AG08396 (cell line): Measurements from ENCODE around the gene DOK5.
A peak's percentile ranks its signal among the peaks of the same experiment; 100 is the strongest.

Source experiments
- DNase-seq: peaks from one replicate; pipeline ENCODE4 v3.0.0; 2012; ENCODE audit warnings: low spot score, mixed read lengths

The DOK5 gene

DNA sequence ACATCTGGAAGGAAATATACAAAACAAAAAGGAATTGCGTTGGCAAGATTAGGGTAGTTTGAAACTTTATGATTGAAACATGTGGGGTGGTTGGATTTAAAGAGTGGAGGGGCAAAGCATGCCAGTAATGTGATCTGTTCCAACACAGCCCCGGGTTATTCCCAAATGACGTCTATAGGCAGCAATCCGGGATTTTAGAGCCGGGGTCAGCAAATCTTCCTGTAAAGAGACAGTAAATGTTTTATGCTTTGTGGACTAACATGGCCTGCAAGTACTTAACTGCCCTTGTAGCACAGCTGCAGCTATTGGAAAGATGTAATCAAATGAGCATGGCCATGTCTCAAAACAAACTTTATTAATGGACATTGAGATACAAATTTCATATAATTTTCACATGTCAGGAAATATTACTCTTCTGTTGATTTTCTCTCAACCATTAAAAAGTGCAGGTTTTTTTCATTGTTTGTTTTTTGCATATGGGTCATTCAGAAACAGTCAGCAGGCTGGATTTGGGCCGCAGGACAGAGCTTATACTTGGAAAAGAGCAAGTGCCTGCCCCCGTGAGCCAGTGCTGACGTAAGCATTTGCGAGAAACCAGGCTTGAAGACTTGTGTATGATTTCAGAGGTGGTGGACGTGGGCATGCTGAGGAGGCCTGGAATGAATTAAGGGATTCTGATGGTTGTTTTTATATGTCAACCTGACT lies 136.5 kb downstream of the DOK5 start:
- no peak for DNase-seq

DNA sequence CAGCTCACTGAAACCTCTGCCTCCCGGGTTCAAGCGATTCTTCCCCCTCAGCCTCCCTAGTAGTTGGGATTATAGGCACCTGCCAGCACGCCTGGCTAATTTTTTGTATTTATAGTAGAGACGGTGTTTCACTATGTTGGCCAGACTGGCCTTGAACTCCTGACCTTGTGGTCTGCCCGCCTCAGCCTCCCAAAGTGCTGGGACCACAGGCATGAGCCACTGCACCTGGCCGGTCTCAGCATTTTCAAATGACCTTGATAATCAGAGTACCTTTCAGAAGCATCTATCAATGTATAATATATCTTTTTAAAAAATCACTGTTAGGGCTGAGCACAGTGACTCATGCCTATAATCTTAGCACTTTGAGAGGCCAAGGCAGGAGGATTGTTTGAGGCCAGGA lies 143.0 kb downstream of the DOK5 start:
- DNase-seq, result no peak

DNA sequence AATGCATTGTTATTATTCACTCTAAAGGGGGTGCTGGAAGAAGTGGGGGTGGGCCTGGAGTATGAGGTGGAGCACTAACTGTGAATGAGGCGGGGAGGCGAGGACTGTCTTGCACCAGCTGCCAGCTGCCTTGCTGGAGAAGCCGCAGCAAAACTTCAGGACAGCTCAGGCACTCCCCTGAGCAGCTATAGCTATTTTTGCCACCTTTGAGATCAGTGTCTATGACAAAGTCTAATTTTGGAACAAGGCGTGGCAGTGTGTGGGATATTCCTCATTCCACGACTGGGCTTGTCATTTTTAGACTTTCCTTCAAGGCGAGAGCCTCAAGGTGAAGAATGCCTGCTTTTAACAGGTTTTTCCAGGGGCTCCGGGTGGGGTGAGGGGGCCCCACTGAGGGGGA lies 143.8 kb downstream of the DOK5 start:
- no peak for DNase-seq

DNA sequence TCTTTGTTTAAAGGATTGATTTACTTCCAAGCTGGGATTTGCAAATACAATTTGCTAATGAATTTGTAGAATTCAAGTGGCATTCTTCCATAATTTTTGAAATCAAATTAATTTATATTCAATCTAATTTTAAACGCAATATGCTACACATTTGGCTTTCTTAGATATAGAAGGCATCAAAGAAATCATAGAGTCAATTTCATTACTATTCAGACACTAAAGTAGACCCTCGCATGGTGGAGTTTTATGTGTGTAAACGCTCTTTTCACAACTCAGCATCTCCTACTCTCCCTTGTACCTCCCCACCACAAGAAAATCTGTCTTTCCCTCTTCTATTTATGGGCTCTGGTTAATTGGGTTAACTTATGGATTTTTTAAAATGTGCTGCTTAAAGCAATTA lies 144.3 kb downstream of the DOK5 start:
- DNase-seq, result no peak

DNA sequence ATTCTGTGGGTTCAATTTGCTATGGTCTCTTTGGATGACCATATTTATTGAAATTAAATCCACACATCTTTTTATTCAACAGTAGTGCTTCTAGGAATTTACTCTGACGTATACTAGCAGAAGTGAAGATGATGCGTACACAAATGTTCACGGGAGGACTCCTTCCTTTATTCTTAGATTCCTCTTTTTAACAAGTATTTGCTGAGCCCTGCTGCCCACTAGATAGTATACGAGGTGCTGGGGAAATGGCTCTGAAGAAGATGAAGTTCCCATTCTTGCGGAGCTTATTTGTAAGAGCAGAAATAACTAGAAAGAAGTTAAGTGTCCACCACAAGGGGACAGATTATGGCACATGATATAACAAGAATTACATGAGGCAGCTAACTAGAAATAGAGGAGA lies 145.2 kb downstream of the DOK5 start:
- no peak for DNase-seq

DNA sequence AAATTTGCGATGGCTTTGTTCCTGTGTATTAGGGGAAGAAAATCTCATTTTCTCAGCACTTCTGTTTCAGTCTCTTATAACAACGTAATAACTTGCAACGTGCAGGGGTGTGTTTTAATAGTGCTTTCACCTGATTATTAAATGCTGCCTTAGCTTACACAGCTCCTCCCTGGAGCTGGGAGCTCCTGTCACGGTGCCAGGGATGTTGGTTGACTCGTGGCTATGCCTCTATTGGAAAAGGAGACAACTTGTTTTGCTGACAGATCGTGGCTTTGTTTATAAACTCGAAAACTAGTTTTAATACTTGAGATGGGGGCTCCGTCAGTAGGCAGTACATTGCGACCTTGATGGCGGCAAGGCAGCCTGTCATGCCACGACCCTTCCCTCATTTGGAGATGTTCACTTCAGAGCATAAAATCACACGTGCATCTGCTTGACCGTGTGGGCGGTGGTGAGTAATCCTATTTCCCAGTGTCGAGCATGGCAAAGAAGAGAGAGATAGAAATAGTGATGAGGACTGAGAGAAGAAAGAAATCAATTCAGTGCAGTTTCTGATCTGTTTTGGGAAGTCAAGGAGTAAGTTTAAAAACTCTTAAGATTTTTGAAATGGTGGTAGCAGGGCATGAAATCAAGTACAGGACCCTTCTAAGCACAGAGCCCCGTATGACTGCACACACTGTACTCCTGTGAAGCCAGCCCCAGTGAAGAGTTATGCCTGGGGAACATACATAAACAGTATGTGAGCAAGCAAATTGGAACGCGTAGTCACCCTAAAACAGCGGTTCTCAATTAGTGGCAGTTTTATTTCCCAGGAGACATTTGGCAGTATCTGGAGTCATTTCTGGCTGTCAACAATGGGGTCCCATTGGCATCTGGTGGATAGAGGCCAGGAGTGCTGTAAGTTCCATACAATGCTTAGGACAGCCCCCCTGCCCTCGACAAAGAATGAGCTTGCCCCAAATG lies 147.2 kb downstream of the DOK5 start:
- DNase-seq, result no peak

DNA sequence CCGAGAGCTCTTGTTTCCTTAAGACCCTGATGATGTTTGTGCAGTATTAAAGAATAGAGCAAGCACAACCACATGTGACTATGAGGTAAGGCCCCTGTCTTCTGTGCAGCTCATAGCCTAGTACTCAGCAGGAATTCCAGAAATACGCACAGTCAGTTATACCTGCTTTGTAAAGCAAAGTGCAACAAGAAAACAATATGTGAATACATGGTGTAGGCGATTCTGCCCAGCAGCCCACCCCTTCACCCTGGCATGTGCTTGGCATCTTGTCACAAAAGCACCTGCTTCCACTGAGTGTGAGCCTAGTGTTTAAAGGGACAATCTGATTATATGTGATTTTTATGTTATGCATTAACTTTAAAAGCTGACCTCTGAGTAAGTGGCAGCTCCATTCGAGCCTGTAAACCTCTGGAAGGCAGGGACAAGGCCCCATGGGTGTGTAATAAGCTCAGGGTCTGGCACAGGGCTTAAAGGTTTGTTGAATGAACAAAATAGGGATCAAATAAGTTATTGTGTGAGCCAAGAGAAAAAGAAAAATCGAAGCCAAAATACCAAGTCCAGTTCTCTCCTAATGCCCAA lies 148.7 kb downstream of the DOK5 start:
- no peak for DNase-seq

DNA sequence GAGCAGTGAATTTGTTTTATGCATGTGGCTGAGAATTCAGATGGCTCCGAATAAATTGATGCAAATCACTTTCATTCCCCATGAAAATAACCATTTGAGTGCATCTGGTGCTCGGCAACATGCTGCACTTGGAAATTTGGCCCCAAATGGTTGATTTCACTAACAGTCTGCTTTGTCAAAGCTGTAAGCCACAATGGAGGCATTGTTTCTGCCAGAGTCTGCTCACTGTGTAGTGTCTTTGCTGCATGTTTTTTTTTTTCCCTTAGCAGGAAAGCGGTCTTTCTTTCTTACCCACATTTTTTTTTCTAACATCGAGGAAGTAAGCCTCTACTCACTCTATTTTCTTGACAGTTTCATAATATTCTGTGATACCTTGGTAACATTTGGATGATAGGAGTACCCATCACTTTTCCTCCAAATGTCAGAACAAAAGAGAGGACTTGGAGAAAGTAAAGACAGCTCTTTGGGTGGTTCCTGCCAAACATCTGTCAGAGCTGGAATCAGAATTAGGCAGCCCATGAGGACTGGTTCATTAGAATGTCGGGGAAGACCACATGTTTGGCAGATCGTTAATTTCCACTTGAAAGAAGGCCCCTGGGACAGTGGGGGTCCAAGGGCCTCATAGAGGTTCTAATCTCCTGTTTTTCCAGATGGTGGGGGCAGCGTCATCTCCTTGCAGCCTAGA lies 149.5 kb downstream of the DOK5 start:
- no peak for DNase-seq

DNA sequence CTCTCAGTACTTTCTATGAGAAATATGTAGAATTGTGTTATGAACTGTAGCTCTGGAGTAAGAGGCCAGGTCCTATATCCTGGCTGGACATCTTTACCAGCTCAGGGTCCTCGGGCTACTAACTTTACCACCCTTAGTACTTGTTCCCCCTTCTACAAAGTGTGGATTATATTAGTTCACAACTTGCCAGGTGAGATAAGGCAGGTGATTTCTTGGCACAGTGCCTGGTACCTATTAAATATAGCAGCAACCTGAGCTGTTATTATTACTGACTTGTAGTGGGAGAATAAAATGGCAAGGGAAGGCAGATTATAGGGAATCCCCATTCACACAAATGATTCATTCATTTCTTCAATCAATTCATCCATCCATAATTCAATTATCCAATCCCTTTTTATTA lies 150.1 kb downstream of the DOK5 start:
- no peak for DNase-seq

DNA sequence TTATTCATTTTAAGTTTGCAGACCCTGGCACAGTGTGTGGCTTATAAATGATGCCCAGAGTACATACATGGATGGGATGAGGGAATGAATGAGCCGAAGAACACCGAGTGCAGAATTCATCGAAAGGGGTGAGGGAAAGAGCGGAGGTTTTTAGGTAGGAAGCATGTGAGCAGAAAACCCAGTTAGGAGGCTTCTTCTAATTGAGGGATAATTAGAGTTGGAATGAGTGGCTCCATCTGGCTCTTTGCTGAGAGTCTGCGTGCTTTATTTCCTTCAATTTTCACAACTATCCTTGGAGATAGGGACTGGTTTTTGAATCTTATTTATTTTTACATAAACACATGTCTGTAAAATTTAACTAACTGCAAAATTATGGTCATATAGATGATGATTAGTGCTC lies 150.7 kb downstream of the DOK5 start:
- no peak for DNase-seq

DNA sequence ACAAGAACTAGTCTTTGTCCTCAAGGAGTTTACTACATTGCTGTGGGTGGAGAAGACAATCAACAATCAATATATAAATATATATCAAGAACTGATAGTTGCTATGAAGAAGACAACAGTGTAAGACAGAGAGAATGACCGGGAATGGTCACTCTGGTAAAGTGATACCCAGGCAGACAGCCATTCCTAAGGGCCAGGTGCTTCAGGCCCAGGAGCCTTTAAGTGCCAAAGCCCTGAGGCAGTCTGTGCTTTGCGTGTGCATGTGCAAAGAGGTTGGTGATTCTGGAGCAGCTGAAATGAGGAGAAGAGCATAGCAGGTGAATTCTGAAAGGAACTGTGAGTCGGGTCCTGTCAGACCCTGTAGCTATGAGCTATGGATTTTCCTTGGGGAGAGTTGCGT lies 154.2 kb downstream of the DOK5 start:
- DNase-seq, result no peak

DNA sequence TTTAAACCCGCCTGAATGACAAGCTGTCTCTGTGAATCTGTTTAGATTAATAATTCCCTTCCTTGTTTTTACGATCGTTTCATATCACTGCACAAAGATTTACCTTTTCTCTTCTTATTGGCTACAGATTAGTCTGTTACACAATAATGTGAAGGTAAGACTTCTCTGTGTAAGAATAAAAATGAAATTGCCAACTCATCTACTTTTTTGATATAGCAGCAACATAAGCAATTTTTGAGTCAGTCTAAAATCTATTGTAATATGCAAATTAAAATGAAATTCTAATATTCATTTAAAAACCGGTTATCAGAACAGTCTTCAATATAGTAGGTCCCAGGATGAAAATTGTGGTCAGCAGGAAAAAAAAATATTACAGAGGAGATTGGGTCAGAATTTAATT lies 155.2 kb downstream of the DOK5 start:
- no peak for DNase-seq

DNA sequence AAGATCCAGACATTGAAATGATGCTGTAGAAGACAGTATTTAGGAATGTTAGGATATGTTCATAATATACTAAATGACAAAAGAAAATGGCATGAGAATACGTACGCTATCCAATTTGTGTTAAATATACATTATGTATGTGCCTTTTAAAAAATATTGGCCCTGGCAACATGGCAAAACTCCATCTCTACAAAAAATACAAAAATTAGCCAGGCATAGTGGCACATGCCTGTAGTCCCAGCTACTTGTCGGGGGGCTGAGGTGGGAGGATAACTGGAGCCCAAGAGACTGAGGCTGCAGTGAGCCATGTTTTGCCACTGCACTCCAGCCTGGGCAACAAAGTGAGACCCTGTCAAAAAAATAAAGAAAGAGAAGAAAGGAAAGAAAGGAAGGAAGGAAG lies 155.7 kb downstream of the DOK5 start:
- DNase-seq, result no peak

DNA sequence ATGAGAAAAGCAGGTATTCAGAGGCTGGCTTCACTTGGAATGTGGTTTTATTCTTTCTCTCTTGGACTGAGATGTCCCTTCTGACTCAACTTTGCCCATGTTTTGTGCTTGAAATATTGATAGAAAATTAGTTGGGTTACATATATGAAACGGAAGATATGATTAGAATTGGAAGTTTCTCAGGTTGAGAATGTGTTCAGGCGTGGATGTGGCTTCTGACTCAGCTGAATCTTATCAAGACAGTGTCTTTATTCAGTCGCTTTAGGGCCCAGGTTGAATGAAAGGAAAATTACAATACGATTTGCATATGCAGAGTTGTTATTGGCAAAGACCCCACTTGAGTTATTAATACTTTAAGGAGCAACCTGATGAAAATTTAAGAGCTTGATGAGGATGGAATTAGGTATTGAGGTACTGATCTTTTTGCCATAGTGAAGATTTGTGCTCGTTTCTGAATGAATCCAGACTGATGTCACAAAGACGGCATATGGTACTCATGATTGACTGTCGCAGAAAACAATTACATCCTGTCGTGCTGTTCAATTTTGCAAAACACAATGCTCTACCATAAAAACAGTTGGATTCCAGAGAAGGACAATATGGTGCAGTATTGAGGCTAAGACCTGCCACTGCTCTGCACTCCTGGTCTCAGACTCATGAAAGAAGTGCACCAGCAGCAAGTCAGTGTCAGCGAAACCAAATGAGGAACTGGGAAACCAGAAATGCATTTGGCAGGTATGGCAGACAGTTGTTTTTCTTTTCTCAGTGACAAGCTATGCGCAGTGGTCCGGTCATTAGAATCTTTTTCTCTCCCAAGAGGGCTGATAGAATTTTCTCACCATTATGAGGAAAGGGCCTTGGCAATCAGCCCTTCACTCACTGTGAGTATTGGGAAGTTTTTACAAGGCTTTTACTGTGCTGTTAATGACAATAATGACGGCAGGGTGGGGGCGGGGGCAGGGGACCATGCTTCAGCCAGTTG lies 158.3 kb downstream of the DOK5 start:
- DNase-seq, result no peak

DNA sequence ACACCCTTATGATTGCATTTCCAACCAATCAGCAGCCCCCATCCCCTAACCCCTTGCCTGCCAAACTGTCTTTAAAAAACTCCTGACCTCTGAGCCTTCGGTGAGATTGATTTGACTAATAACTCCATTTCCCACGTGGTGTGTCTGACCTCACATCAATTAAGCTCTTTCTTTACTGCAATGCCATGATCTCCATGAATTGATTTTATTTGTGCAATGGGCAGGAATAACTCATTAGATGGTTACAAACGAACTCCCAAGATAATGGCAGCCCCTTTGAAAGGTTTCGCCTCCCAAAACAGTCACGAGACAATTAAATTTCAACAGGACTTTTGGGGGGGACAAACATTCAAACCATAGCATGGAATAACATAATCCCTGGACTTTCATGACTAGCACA lies 161.2 kb downstream of the DOK5 start:
- DNase-seq, result no peak

DNA sequence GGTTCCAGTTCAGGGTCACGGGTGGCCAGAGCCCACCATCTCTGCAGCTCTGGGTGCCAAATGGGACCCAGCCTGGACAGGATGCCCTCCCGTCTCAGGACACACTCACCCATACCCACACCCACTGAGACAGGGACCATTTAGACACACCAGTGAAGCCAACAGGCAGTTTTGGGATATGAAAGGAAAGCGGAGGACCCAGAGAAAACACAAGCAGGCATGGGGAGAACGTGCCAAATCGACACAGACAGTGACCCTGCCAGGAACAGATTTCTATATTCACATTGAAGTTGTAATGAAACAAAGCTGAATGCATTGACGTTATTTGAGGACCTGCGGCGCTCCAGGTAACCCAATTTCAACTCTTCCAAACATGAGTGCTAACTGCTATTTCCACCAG lies 164.5 kb downstream of the DOK5 start:
- no peak for DNase-seq

DNA sequence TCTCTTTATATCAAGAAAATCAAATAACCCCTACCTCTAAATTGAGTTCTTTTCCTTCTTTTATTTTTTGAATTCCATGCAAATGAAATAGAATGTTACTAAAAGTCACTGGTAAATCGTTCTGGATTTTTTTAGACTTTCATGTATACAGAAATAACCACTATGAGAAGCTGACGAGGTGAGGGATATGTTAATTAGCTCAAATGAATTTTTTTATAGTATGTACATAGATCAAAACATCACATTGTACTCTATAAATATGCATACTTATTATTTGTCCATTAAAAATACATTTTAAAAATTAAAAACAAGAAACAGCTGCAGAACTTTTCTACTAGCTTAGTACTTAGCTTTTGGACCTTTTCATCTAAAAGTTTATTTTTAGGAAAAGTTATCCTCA lies 165.4 kb downstream of the DOK5 start:
- DNase-seq, result no peak

DNA sequence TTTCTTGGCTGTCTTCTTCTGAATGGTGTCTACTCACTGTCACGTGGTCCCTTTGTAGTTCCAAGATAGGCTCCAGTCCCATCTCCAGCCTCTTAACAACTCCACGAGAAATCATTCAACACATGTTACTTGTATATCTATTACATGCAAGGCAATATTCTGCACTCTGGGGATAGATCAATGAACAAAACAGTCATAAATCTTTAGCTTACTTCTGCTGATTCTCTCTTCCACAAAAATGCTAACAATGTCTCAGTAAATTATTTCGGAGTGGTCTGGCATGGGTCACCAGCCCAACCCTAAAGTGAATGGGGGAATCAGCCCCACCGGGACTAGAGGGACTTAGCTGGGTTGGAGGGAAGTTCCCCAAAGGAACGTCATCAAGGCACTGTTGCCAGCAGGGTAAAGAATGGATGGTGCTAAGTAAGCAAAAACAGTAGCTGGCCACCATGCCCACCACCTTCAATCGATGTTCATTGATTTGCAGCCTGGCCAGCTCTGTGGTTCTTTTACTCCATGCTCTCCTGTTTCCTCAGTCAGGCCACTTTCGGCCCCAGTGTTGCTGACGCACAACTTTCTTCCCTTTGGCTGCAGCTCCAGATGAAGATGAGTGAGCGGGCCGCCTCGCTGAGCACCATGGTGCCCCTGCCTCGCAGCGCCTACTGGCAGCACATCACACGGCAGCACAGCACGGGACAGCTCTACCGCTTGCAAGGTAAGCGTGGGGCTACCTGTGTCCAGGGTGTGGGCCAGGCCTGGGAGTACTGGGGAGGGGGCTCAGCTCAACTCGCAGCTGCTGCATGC lies 167.7 kb downstream of the DOK5 start:
- no peak for DNase-seq

DNA sequence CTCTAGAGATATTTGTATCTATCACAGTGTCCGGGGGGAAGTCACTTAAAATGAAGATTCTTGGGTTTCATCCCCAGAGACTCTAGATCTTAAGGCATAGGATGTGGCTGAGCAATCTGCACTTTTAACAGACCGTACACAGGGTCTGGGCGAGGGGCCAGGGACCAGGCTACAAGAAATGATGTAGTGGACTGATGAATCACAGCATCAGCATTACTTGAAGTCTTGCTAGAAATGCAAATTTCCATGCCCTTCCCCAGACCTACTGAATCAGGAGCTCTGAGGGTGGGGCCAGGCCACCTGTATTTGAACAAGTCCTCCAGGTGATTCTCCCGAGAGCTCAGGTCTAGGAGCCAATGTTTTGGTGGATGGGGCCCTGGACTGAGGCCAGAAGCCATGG lies 168.4 kb downstream of the DOK5 start:
- peak; percentile 33 for DNase-seq

DNA sequence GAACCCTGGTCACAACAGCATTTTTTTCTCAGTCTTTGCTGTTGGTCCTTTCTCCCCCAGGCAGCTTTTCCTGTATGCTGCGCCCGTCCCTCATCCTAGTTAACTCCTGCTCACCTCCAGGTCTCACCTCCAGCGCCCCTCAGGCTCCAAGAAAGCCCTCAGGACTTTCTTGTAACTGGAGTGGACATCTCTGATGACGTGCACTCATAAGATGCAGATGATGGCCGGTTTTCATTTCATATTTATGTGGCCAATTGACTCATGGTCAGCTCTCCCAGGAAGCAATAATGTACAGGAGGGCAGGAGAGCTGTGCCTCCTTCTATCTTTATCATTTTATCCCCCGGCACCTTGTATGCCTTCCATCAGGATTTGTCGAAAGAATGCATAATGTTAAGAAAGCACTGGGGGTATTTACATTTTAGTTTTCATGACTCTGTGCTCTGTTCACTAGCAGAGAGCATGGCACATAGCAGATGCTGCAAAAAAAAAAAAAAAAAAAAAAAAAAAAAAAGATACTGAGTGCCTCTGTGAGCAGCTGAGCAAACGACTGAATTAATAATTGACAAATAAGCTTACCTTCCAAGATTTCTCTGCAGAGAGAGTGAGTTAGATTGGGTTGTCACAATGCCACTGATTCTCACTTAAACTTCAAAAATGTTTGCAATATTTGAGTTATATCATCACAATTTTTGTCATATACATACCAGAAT lies 170.2 kb downstream of the DOK5 start:
- DNase-seq, result no peak
